C4-2B (cell line): ENCODE measurements around the gene PARD3B.

Experiments
- H3K27ac ChIP-seq: fragments of 450-650 bp; 2 replicates; pipeline ENCODE4 v1.5.1; 2017
- CTCF ChIP-seq: fragments of 450-650 bp; conservative IDR thresholded peaks from 2 replicates; pipeline ENCODE4 v1.5.1; 2017; ENCODE audit warnings: mild to moderate bottlenecking
- ZFX ChIP-seq: fragments of 450-650 bp; IDR thresholded peaks from 2 replicates; pipeline ENCODE4 v1.6.1; 2017

The PARD3B gene

DNA sequence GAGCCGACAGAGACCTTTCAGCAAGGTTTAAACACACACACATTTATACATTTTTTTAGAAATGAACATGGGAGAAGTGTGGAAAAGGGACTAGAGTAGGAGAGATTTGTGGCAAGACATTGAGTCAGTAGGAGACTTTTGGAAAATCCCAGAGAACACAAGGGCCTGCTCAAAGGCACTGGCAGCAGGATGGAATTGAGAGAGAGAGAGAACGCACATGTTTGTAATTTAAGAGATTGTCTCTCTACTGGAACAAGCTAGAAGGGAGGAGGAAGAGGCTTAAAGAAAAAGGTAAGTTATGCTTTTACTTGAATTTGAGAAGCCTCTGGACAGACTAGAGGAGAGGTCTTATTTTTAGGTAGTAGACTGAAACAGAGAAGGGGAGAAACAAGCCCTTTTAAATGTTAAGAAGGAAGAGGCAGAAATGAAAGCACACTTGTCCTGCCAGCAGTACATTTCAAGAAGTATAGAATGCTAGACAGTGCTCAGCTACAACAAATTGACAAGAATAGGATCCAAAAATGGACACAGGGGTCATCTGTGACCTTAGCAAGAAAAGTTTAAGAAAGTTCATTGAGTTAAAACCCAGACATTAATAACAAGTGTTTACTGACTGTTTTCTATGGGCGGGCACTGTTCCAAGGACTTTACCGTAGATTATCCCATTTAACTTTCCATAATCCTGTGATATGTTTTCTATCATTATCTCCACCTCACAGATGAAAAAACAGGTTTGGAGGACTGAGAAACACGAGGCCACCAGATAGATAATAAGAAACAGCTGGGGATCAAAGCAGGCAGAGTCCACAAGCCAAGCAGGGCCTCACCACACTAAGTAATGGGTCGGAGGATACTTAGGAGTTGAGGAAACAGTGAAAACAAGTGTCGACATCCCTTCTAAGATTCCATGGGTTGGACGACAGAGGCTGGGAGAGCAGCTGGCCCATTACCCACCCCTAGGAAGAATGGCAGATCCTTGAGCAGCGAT lies 830.5 kb downstream of the PARD3B start:
- no peak overlapping the region for H3K27ac ChIP-seq
- TF ChIP-seq CTCF: no peak
- TF ChIP-seq ZFX: no peak

GRCh38 chr2:205377324-205377723 lies 832.0 kb downstream of the PARD3B start:
- no peak overlapping the region for H3K27ac ChIP-seq
- TF ChIP-seq CTCF (no peak), ZFX (no peak)

GRCh38 chr2:205383601-205384000 lies 838.3 kb downstream of the PARD3B start:
- TF ChIP-seq CTCF (no peak), ZFX (no peak)
- H3K27ac ChIP-seq: no peak overlapping the region

DNA sequence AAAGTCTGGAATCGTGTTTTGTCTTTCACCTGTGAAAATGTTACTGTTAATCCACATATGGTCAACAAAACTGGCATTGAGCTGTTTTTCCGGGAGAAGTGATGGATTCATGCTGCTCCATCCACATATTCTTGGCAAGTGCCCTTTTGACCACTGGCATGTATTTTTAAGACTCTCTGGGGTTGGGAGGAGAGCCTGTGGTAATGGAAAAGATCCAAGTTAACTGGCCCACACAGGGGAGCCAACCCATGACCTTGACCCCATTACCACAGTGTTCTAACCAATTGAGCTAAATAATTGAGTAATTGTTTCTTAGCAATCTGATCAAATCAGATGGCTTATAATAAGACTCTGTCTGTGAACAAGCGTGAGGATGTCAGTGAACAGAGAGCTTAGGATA lies 840.8 kb downstream of the PARD3B start:
- no peak for TF ChIP-seq ZFX
- no peak for TF ChIP-seq CTCF

GRCh38 chr2:205387350-205388055 lies 842.2 kb downstream of the PARD3B start:
- no peak for TF ChIP-seq ZFX
- no peak for TF ChIP-seq CTCF
- H3K27ac ChIP-seq: no peak overlapping the region

More for the DNA sequence above, 840.8 kb downstream of the PARD3B start:
- H3K27ac ChIP-seq: no peak overlapping the region

DNA sequence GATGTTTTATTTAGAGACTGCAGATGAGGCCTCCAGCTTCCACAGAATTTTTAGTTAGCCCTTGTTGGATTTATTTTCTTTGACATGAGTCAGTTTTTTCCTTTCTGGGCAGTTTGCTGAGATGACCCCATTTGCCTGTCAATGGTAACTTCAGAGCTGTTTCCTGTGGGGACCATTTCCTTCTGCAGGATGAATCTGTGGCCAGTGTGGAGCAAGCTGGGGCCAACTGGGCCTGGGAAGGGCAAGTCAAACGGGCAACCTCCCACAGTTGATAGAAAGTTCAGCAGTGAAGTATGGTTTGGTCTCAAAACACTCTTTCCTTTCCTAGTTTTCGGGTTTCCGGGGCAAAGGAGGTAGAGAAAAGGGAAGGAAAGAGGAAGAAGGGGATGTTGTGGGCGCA lies 845.6 kb downstream of the PARD3B start:
- no peak overlapping the region for H3K27ac ChIP-seq
- no peak for TF ChIP-seq CTCF
- no peak for TF ChIP-seq ZFX

GRCh38 chr2:205401511-205401910 lies 856.2 kb downstream of the PARD3B start:
- H3K27ac ChIP-seq: no peak overlapping the region
- no peak for TF ChIP-seq CTCF
- no peak for TF ChIP-seq ZFX
